ENCODE data around the gene CAPRIN2. TPM values are rescaled to one million over a fixed set of nuclear protein-coding genes. Genes with fewer than 3 reads are reported as not detected.

CAPRIN2 gene
- total RNA-seq, 3 donors from 2014 or later: 5.0 to 5.5 (median 5.3) TPM

GRCh38 chr12:30700216-30700900, 54.4 kb downstream of the CAPRIN2 start:
- peaks cover 7% of the 10 kb centered on the region for H3K4me1 Mint-ChIP-seq (ENCODE audit: low read depth)
- no peaks in the 10 kb centered on the region for H3K9me3 Mint-ChIP-seq
- H3K36me3 Mint-ChIP-seq (ENCODE audit: insufficient read depth): no peaks in the 10 kb centered on the region
- ATAC-seq (no peak), DNase-seq (no peak)
- H3K4me3 Mint-ChIP-seq: no peak overlapping the region
- H3K27me3 Mint-ChIP-seq (ENCODE audit: low read depth): no peaks in the 10 kb centered on the region

- Mint-ChIP-seq H3K4me1 (ENCODE audit: low read depth) (peaks cover 20% of the 10 kb centered on the region), H3K27me3 (ENCODE audit: low read depth) (no peaks in the 10 kb centered on the region), H3K9me3 (no peaks in the 10 kb centered on the region), H3K4me3 (no peak overlapping the region), H3K36me3 (ENCODE audit: insufficient read depth) (no peaks in the 10 kb centered on the region)
- DNase-seq (no peak), ATAC-seq (no peak)
Measured at GRCh38 chr12:30698346-30698745, 56.4 kb downstream of the CAPRIN2 start.

- Mint-ChIP-seq H3K4me3 (no peak overlapping the region), H3K4me1 (ENCODE audit: low read depth) (peaks cover 33% of the 10 kb centered on the region), H3K9me3 (no peaks in the 10 kb centered on the region), H3K36me3 (ENCODE audit: insufficient read depth) (no peaks in the 10 kb centered on the region), H3K27me3 (ENCODE audit: low read depth) (no peaks in the 10 kb centered on the region)
- ATAC-seq: no peak
- no peak for DNase-seq
Measured at GRCh38 chr12:30696943-30697342, 57.8 kb downstream of the CAPRIN2 start.

GRCh38 chr12:30696486-30696885, 58.3 kb downstream of the CAPRIN2 start:
- Mint-ChIP-seq H3K4me1 (ENCODE audit: low read depth) (peaks cover 35% of the 10 kb centered on the region), H3K9me3 (no peaks in the 10 kb centered on the region), H3K4me3 (peak overlapping the region; percentile 96), H3K27me3 (ENCODE audit: low read depth) (no peaks in the 10 kb centered on the region), H3K36me3 (ENCODE audit: insufficient read depth) (no peaks in the 10 kb centered on the region)
- ATAC-seq (no peak), DNase-seq (no peak)

GRCh38 chr12:30696103-30696408, 58.7 kb downstream of the CAPRIN2 start:
- H3K36me3 Mint-ChIP-seq (ENCODE audit: insufficient read depth): no peaks in the 10 kb centered on the region
- H3K4me1 Mint-ChIP-seq (ENCODE audit: low read depth): peaks cover 39% of the 10 kb centered on the region
- peak overlapping the region; percentile 96 for H3K4me3 Mint-ChIP-seq
- no peaks in the 10 kb centered on the region for H3K27me3 Mint-ChIP-seq (ENCODE audit: low read depth)
- no peak for DNase-seq
- peak; percentile 27 to 33 for ATAC-seq
- H3K9me3 Mint-ChIP-seq: no peaks in the 10 kb centered on the region

GRCh38 chr12:30695199-30696102, 59.3 kb downstream of the CAPRIN2 start, which contains the start of gene IPO8:
Gene IPO8, minus strand, starts transcription at chr12:30695869. Its CDS starts 222 bp downstream, at chr12:30695647.
- peaks cover 40% of the 10 kb centered on the region for H3K4me1 Mint-ChIP-seq (ENCODE audit: low read depth)
- no peaks in the 10 kb centered on the region for H3K36me3 Mint-ChIP-seq (ENCODE audit: insufficient read depth)
- DNase-seq (peak; percentile 83), ATAC-seq (peak; percentile 92)
- no peaks in the 10 kb centered on the region for H3K9me3 Mint-ChIP-seq
- no peaks in the 10 kb centered on the region for H3K27me3 Mint-ChIP-seq (ENCODE audit: low read depth)
- H3K4me3 Mint-ChIP-seq: peak within 1 kb of the TSS; percentile 96

- peaks cover 5% of the 10 kb centered on the region for H3K36me3 Mint-ChIP-seq (ENCODE audit: insufficient read depth)
- no peaks in the 10 kb centered on the region for H3K9me3 Mint-ChIP-seq
- H3K4me1 Mint-ChIP-seq (ENCODE audit: low read depth): peaks cover 42% of the 10 kb centered on the region
- ATAC-seq (peak; percentile 5 to 12), DNase-seq (no peak)
- no peaks in the 10 kb centered on the region for H3K27me3 Mint-ChIP-seq (ENCODE audit: low read depth)
- H3K4me3 Mint-ChIP-seq: peak overlapping the region; percentile 96
Measured at GRCh38 chr12:30694412-30695198, 60.1 kb downstream of the CAPRIN2 start.

- DNase-seq: no peak
- H3K9me3 Mint-ChIP-seq: no peaks in the 10 kb centered on the region
- H3K27me3 Mint-ChIP-seq (ENCODE audit: low read depth): no peaks in the 10 kb centered on the region
- H3K36me3 Mint-ChIP-seq (ENCODE audit: insufficient read depth): peaks cover 7% of the 10 kb centered on the region
- no peak overlapping the region for H3K4me3 Mint-ChIP-seq
- ATAC-seq: no peak
- H3K4me1 Mint-ChIP-seq (ENCODE audit: low read depth): peaks cover 43% of the 10 kb centered on the region
Measured at GRCh38 chr12:30692470-30692869, 62.3 kb downstream of the CAPRIN2 start.

DNA sequence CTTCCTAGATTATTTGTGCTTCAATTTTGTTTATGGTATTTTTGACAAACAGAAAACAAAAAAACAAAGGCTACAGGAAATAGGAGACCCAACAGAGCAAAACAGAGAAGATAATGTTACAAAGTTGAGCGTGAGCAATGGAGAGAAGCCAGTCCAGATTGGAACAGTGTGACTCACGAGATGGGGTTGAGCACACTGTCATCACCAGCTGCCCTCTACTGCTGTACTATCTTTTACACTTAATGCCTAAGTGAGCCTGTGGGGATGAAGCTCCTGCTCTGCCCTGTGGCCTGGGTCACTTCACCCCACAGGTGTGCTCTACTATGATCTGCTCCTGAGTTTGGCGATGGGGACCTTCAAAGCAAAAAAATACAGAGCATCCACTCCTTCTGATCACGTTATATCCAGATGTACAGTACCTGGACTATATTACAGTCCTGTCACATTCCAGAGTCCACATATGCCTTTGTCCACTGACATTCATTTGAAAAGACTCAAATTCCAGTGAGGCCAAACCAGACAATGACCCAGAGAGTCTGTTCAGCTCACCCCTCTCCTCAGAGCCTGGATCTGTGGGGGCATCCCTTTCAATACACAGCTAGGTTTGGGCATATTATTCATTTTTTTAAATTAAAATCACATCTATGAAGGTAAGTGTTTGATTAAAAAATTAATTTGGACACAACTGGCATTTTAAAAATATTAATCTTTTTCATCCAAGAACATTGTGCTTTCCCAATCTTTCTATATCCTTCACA, 63.5 kb downstream of the CAPRIN2 start:
- no peak for DNase-seq
- H3K9me3 Mint-ChIP-seq: no peaks in the 10 kb centered on the region
- ATAC-seq: no peak
- peaks cover 44% of the 10 kb centered on the region for H3K4me1 Mint-ChIP-seq (ENCODE audit: low read depth)
- H3K27me3 Mint-ChIP-seq (ENCODE audit: low read depth): no peaks in the 10 kb centered on the region
- H3K36me3 Mint-ChIP-seq (ENCODE audit: insufficient read depth): peaks cover 10% of the 10 kb centered on the region
- H3K4me3 Mint-ChIP-seq: no peak overlapping the region

DNA sequence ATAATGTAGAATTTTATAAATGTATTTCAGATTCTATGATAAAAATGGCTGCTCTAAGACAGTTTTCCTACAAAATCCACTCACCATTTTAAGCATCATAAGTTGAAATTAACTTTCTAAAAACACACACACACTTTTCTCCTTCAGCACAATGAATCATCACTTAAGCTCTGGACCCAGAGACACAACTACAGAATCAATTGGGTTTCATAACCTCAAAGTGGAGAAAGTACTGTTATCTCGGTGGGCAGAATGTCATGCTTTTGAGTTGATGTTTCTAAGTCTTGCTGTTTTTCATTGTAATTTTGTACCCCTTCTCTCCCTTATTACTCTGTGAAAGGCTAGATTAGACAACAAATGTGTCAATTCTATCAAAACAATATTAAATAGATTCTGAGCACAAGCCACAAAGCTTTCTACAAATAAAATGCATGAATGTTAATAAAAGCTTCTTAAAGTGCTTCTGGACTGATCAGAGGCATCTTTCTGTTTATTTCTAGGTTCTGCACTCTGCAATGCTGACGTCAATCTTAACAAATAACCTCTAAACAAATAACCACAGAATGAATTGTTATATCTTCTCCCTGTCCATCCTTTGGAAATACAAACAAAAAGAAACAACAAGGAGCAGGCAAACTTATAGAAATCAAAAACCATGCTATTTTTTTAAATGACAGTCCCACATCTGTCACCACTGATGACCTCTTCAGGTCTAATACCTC, 67.3 kb downstream of the CAPRIN2 start:
- DNase-seq: no peak
- Mint-ChIP-seq H3K9me3 (no peaks in the 10 kb centered on the region), H3K4me3 (no peak overlapping the region), H3K27me3 (ENCODE audit: low read depth) (no peaks in the 10 kb centered on the region), H3K36me3 (ENCODE audit: insufficient read depth) (peaks cover 26% of the 10 kb centered on the region), H3K4me1 (ENCODE audit: low read depth) (peaks cover 17% of the 10 kb centered on the region)
- no peak for ATAC-seq

- Mint-ChIP-seq H3K27me3 (ENCODE audit: low read depth) (no peaks in the 10 kb centered on the region), H3K4me1 (ENCODE audit: low read depth) (no peaks in the 10 kb centered on the region), H3K4me3 (no peak overlapping the region), H3K9me3 (no peaks in the 10 kb centered on the region), H3K36me3 (ENCODE audit: insufficient read depth) (peaks cover 37% of the 10 kb centered on the region)
- DNase-seq (no peak), ATAC-seq (no peak)
Measured at GRCh38 chr12:30679241-30679640, 75.5 kb downstream of the CAPRIN2 start.

- no peaks in the 10 kb centered on the region for H3K9me3 Mint-ChIP-seq
- H3K27me3 Mint-ChIP-seq (ENCODE audit: low read depth): no peaks in the 10 kb centered on the region
- no peak for ATAC-seq
- H3K36me3 Mint-ChIP-seq (ENCODE audit: insufficient read depth): peaks cover 36% of the 10 kb centered on the region
- H3K4me1 Mint-ChIP-seq (ENCODE audit: low read depth): no peaks in the 10 kb centered on the region
- no peak overlapping the region for H3K4me3 Mint-ChIP-seq
- DNase-seq: no peak
Measured at GRCh38 chr12:30678221-30678620, 76.5 kb downstream of the CAPRIN2 start.

DNA sequence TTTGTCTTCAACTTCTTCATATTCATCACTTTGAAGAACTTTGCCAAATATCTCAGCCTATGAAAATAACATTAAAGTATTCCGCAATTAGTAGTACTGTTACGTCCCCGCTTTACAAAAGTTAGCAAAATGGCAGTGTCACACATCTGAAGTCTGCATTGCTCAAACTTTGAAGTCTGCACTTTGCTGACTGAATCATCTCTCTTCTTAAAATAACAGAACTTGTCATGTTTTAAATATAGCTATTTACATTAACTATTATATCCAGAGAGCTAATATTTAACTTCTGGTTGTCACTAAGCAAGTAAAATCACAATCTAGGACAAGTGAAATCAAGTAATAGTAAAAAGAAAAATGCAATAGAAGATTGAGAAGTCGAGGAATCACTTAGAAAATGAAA, 93.5 kb downstream of the CAPRIN2 start:
- no peak for DNase-seq
- Mint-ChIP-seq H3K4me3 (no peak overlapping the region), H3K9me3 (no peaks in the 10 kb centered on the region), H3K4me1 (ENCODE audit: low read depth) (no peaks in the 10 kb centered on the region), H3K36me3 (ENCODE audit: insufficient read depth) (peaks cover 28% of the 10 kb centered on the region), H3K27me3 (ENCODE audit: low read depth) (no peaks in the 10 kb centered on the region)
- no peak for ATAC-seq

Data from activated T-cell treated with anti-CD3 and anti-CD28 coated beads, Interleukin-2, amount 50 U/mL, for 4 hours (primary cell).